Upper lobe of left lung (tissue), 6 donors: ENCODE data around the gene RCCD1. TPM values are rescaled to one million over a fixed set of nuclear protein-coding genes. Genes with fewer than 3 reads are reported as not detected.

Experiments used
- ATAC-seq, 2 donors: fragments of 200-7000 bp; cut with Tn5 transposase; one replicate each; pipeline ENCODE4 v1.9.1; 2022; ENCODE audit warnings: mild to moderate bottlenecking in 2 of 2, moderate library complexity in 2 of 2; ENCODE audit not compliant: low FRiP score in 2 of 2
- DNase-seq, 2 donors: peaks; one replicate each; pipeline ENCODE4 v3.0.0-alpha.2; 2019 to 2020
- H3K27ac ChIP-seq, 4 donors: fragments of 200-600 bp; sonication (generic); one replicate each; pipeline ENCODE4 v1.5.1; 2016 to 2019
- H3K27me3 ChIP-seq, 4 donors: fragments of 200-600 bp; sonication (generic); one replicate each; pipeline ENCODE4 v1.5.1; 2017 to 2019
- H3K36me3 ChIP-seq, 4 donors: fragments of 200-600 bp; sonication (generic); one replicate each; pipeline ENCODE4 v1.5.1; 2016 to 2019
- H3K4me1 ChIP-seq, 4 donors: fragments of 200-600 bp; sonication (generic); one replicate each; pipeline ENCODE4 v1.5.1; 2018 to 2019
- H3K4me3 ChIP-seq, 4 donors: fragments of 200-600 bp; sonication (generic); one replicate each; pipeline ENCODE4 v1.5.1; 2017 to 2019; ENCODE audit warnings: mild to moderate bottlenecking in 2 of 4, moderate library complexity in 1 of 4
- H3K9me3 ChIP-seq, 4 donors: fragments of 200-600 bp; sonication (generic); one replicate each; pipeline ENCODE4 v1.5.1; 2018 to 2019
- CTCF ChIP-seq, 6 experiments: fragments of 450-650 bp in 4 of 6; fragments of 200-600 bp in 2 of 6; sonication (generic) in 2 of 6; IDR thresholded peaks; one replicate each; pipeline ENCODE4 v1.5.1; 2016 to 2019; ENCODE audit warnings: antibody characterized with exemption in 6 of 6
- EP300 ChIP-seq, 4 donors: sonication (generic); formaldehyde crosslinking; IDR thresholded peaks; one replicate each; pipeline ENCODE4 v1.5.1; 2017; ENCODE audit warnings: antibody characterized with exemption in 4 of 4, control low read depth in 2 of 4
- POLR2A ChIP-seq, 4 donors: fragments of 450-650 bp; IDR thresholded peaks; one replicate each; pipeline ENCODE4 v1.5.1; 2016 to 2017; ENCODE audit warnings: antibody characterized with exemption in 4 of 4, mild to moderate bottlenecking in 2 of 4
- POLR2AphosphoS5 ChIP-seq, 2 donors: sonication (generic); formaldehyde crosslinking; IDR thresholded peaks; one replicate each; pipeline ENCODE4 v1.5.1; 2017; ENCODE audit warnings: antibody characterized with exemption in 2 of 2
- WGBS, 2 donors: methylation state at CpG; one replicate each; pipeline ENCODE4 v1.1.5; 2017 to 2018; 5-methylcytosine and 5-hydroxymethylcytosine counted together
- total RNA-seq, 6 donors: library from RNA; depleted of rRNA in 4 of 6; stranded (reverse); fragments of >200 nt in 4 of 6; gene quantifications; one replicate each; pipeline versions ENCODE4 v1.1.0 to v1.2.1, GENCODE V29; 2016 to 2021
- donor health status: DM: no; HTN: no; CAD: no; lungs with moderate emphysema.
- donor health status: DM: no; HTN: yes; CAD: no; lungs with severe emphysema.

Gene RCCD1
- total RNA-seq, 6 donors from 2014 or later = 3.8 to 21.0 (median 9.4) TPM

DNA sequence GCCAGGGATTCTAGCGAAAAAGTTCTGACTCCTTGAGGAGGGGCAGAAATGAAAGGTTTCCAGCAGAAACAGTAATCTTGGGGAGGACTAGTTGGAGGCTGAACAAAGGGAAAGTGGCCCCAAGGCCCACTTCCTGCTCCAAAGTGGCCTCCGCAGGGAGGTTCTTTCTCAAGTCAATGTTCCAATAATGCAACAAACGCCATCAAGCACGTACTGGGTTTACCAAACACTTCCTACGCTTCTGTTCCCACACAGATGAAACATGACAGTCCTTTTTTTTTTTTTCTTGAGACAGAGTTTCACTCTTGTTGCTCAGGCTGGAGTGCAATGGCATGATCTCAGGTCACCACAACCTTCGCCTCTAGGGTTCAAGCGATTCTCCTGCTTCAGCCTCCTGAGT, 9.6 kb upstream of the RCCD1 start:
- no peaks in the 10 kb centered on the region for H3K4me1 ChIP-seq
- no peak overlapping the region for H3K27ac ChIP-seq
- ATAC-seq (no peak), DNase-seq (no peak)
- TF ChIP-seq POLR2A (IDR thresholded peaks at IDR 0.05) (no peak), POLR2AphosphoS5 (IDR thresholded peaks at IDR 0.05) (no peak), EP300 (IDR thresholded peaks at IDR 0.05) (no peak), CTCF (IDR thresholded peaks at IDR 0.05) (no peak)
- H3K36me3 ChIP-seq = peaks cover 65 to 98% (median 92%) of the 10 kb centered on the region in 4 donors
- WGBS, 2 donors = 88% methylated on average over 7 of the region's 7 CpGs
- H3K27me3 ChIP-seq = no peaks in the 10 kb centered on the region
- H3K9me3 ChIP-seq = no peaks in the 10 kb centered on the region
- H3K4me3 ChIP-seq = no peak overlapping the region

DNA sequence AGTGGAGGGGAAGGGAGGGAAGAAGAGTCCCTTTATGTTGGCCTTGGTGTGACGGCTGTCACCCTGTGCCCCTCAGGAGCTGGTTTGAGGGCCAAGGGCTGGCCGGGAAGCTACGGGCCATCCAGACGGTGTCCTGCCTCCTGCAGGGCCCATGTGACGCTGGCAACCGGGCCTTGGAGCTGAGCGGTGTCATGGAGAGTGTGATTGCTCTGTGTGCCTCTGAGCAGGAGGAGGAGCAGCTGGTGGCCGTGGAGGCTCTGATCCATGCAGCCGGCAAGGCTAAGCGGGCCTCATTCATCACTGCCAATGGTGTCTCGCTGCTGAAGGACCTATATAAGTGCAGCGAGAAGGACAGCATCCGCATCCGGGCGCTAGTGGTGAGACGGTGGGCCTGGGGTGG, 8.1 kb upstream of the RCCD1 start:
- TF ChIP-seq CTCF (IDR thresholded peaks at IDR 0.05) (no peak), POLR2AphosphoS5 (IDR thresholded peaks at IDR 0.05) (no peak), POLR2A (IDR thresholded peaks at IDR 0.05) (no peak), EP300 (IDR thresholded peaks at IDR 0.05) (no peak)
- 93 to 98% methylated on average over 10 to 16 of the region's 16 CpGs for WGBS, 2 donors
- H3K4me1 ChIP-seq = no peaks in the 10 kb centered on the region
- no peak overlapping the region for H3K4me3 ChIP-seq
- H3K27ac ChIP-seq = no peak overlapping the region
- H3K36me3 ChIP-seq = peaks cover 55 to 97% (median 91%) of the 10 kb centered on the region in 4 donors
- ATAC-seq (no peak), DNase-seq (peak in 1 of 2 donors; percentile 56)
- no peaks in the 10 kb centered on the region for H3K9me3 ChIP-seq
- H3K27me3 ChIP-seq = no peaks in the 10 kb centered on the region

- ATAC-seq (no peak), DNase-seq (no peak)
- Histone ChIP-seq H3K27ac (no peak overlapping the region), H3K4me3 (no peak overlapping the region), H3K9me3 (no peaks in the 10 kb centered on the region), H3K36me3 (peaks cover 54 to 97% (median 91%) of the 10 kb centered on the region in 4 donors), H3K4me1 (no peaks in the 10 kb centered on the region), H3K27me3 (no peaks in the 10 kb centered on the region)
- WGBS, 2 donors = 80 to 93% methylated on average over 7 to 8 of the region's 8 CpGs
- TF ChIP-seq POLR2A (IDR thresholded peaks at IDR 0.05) (no peak), POLR2AphosphoS5 (IDR thresholded peaks at IDR 0.05) (no peak), EP300 (IDR thresholded peaks at IDR 0.05) (no peak), CTCF (IDR thresholded peaks at IDR 0.05) (no peak)
Observed at GRCh38 chr15:90946941-90947576, 7.6 kb upstream of the RCCD1 start.

DNA sequence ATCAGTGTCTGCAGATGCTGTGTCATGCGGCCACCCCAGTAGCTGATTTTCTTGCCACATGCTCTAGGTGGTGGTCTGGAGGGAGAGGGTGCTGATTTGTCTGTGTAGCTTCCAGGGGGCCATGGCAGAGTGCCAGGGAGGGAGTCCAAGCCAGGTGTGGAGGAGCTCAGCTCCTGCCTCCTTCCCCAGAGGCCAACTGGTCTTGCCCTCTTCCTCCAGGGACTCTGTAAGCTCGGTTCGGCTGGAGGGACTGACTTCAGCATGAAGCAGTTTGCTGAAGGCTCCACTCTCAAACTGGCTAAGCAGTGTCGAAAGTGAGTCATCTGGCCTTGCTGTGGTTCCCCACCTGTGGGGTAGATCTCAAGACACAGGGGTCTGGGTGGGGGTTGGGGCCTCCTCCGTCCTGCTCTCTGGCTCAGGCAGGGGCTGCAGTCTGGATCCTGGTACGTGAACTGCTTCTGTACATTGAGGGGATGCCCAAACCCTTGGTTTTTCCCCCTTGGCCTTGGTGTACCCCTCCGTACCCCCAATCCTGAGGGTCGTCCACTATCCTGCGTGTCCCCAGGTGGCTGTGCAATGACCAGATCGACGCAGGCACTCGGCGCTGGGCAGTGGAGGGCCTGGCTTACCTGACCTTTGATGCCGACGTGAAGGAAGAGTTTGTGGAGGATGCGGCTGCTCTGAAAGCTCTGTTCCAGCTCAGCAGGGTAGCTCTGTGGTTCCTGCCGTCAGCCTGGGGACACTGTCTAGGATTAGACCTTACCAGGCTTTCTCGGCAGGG, 6.9 kb upstream of the RCCD1 start:
- 93 to 95% methylated on average over 12 to 16 of the region's 18 CpGs for WGBS, 2 donors
- no peaks in the 10 kb centered on the region for H3K9me3 ChIP-seq
- H3K4me3 ChIP-seq = no peak overlapping the region
- peaks cover 47 to 97% (median 89%) of the 10 kb centered on the region in 4 donors for H3K36me3 ChIP-seq
- no peaks in the 10 kb centered on the region for H3K27me3 ChIP-seq
- H3K27ac ChIP-seq = no peak overlapping the region
- no peak for DNase-seq
- no peak for ATAC-seq
- TF ChIP-seq EP300 (IDR thresholded peaks at IDR 0.05) (no peak), POLR2AphosphoS5 (IDR thresholded peaks at IDR 0.05) (no peak), CTCF (IDR thresholded peaks at IDR 0.05) (no peak), POLR2A (IDR thresholded peaks at IDR 0.05) (no peak)
- no peaks in the 10 kb centered on the region for H3K4me1 ChIP-seq
